K562 (cell line): Measurements from ENCODE around the gene ZNF618.

ENCODE experiments used
- FOS ChIP-seq: IDR thresholded peaks from 3 replicates; pipeline ENCODE4 v1.6.1; 2011; ENCODE audit not compliant: insufficient read length; ENCODE audit errors: extremely low read depth
- HCFC1 ChIP-seq: IDR thresholded peaks from 2 replicates; pipeline ENCODE4 v1.6.1; 2012; ENCODE audit warnings: low read depth, low read length, improper control_type of control experiment
- KAT2B ChIP-seq: IDR thresholded peaks from one replicate; pipeline ENCODE4 v1.6.1; 2012; ENCODE audit warnings: low read depth, mild to moderate bottlenecking, control low read depth, inconsistent platforms, low read length, moderate library complexity
- NFE2 ChIP-seq: IDR thresholded peaks from 2 replicates; pipeline ENCODE4 v1.6.1; 2014; ENCODE audit warnings: antibody characterized with exemption, low read depth
- PRPF4 ChIP-seq: fragments of 200-400 bp; formaldehyde crosslinking; IDR thresholded peaks from one replicate; pipeline ENCODE4 v1.6.1; 2017; ENCODE audit warnings: low read length, low read depth, mild to moderate bottlenecking; ENCODE audit not compliant: insufficient read depth, poor library complexity, severe bottlenecking
- TCF7 ChIP-seq: sonication (generic); IDR thresholded peaks from 2 replicates; pipeline ENCODE4 v1.6.1; 2016; ENCODE audit warnings: antibody characterized with exemption, borderline replicate concordance
- TF ChIP-seq, protein P1 (sequence below): fragments of 250-450 bp; sonication (Bioruptor Pico); IDR thresholded peaks from 2 replicates; pipeline ENCODE4 v1.4.0; 2020; ENCODE audit warnings: mild to moderate bottlenecking, moderate library complexity
- TF ChIP-seq, protein P2 (sequence below): sonication (generic); formaldehyde crosslinking; IDR thresholded peaks from 2 replicates; pipeline ENCODE4 v1.8.0; 2022; ENCODE audit warnings: mild to moderate bottlenecking, missing genetic modification reagents, borderline replicate concordance
- TF ChIP-seq, protein P3 (sequence below), 3 experiments: IDR thresholded peaks in 2 of 3; conservative IDR thresholded peaks in 1 of 3; 2 replicates each; pipeline ENCODE4 v1.5.1; 2011 to 2012; ENCODE audit warnings: low read length in 3 of 3, mild to moderate bottlenecking in 3 of 3, control low read depth in 2 of 3, improper control_type of control experiment in 1 of 3, inconsistent platforms in 1 of 3, low read depth in 1 of 3, mixed read lengths in 1 of 3, moderate library complexity in 1 of 3; ENCODE audit not compliant: insufficient read depth in 2 of 3
- TF ChIP-seq, protein P4 (sequence below): fragments of 450-650 bp; IDR thresholded peaks from 2 replicates; pipeline ENCODE4 v1.6.1; 2017; ENCODE audit warnings: antibody characterized with exemption, mild to moderate bottlenecking
- TF ChIP-seq, protein P5 (sequence below): fragments of 150-350 bp; IDR thresholded peaks from 2 replicates; pipeline ENCODE4 v1.6.1; 2014; ENCODE audit warnings: low read depth, mild to moderate bottlenecking, low read length, borderline replicate concordance
- TF ChIP-seq, protein P6 (sequence below): sonication (generic); formaldehyde crosslinking; IDR thresholded peaks from 2 replicates; pipeline ENCODE4 v1.9.0; 2022; ENCODE audit warnings: mild to moderate bottlenecking, missing genetic modification reagents

DNA sequence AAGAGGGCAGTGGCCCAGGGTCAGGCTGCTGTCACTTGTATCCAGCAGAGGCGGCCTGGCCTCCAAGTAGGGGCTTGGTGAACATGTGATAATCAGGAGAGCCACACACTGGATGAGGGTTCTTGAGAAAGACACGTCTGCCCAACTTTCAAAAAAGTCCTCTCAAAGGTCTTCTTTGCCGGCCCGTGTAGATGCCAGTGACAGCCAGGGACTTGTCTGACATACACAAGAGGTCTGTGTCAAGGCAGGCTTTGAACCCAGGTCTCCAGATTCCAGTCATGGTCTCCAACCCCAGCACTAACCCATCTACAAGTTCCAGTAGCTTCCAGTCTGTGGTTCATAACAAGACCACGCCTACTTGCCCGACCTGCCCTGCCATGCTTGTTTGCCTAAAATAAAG lies 209.9 kb downstream of the ZNF618 start:
- TF ChIP-seq TCF7 (no peak), KAT2B (no peak), HCFC1 (no peak), FOS (no peak), NFE2 (no peak), PRPF4 (no peak)
- TF ChIP-seq, protein P1, sequence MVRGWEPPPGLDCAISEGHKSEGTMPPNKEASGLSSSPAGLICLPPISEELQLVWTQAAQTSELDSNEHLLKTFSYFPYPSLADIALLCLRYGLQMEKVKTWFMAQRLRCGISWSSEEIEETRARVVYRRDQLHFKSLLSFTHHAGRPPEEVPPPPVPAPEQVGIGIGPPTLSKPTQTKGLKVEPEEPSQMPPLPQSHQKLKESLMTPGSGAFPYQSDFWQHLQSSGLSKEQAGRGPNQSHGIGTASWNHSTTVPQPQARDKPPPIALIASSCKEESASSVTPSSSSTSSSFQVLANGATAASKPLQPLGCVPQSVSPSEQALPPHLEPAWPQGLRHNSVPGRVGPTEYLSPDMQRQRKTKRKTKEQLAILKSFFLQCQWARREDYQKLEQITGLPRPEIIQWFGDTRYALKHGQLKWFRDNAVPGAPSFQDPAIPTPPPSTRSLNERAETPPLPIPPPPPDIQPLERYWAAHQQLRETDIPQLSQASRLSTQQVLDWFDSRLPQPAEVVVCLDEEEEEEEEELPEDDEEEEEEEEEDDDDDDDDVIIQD: no peak
- TF ChIP-seq, protein P2, sequence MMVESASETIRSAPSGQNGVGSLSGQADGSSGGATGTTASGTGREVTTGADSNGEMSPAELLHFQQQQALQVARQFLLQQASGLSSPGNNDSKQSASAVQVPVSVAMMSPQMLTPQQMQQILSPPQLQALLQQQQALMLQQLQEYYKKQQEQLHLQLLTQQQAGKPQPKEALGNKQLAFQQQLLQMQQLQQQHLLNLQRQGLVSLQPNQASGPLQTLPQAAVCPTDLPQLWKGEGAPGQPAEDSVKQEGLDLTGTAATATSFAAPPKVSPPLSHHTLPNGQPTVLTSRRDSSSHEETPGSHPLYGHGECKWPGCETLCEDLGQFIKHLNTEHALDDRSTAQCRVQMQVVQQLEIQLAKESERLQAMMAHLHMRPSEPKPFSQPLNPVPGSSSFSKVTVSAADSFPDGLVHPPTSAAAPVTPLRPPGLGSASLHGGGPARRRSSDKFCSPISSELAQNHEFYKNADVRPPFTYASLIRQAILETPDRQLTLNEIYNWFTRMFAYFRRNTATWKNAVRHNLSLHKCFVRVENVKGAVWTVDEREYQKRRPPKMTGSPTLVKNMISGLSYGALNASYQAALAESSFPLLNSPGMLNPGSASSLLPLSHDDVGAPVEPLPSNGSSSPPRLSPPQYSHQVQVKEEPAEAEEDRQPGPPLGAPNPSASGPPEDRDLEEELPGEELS: no peak
- TF ChIP-seq, protein P3, sequence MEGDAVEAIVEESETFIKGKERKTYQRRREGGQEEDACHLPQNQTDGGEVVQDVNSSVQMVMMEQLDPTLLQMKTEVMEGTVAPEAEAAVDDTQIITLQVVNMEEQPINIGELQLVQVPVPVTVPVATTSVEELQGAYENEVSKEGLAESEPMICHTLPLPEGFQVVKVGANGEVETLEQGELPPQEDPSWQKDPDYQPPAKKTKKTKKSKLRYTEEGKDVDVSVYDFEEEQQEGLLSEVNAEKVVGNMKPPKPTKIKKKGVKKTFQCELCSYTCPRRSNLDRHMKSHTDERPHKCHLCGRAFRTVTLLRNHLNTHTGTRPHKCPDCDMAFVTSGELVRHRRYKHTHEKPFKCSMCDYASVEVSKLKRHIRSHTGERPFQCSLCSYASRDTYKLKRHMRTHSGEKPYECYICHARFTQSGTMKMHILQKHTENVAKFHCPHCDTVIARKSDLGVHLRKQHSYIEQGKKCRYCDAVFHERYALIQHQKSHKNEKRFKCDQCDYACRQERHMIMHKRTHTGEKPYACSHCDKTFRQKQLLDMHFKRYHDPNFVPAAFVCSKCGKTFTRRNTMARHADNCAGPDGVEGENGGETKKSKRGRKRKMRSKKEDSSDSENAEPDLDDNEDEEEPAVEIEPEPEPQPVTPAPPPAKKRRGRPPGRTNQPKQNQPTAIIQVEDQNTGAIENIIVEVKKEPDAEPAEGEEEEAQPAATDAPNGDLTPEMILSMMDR (IDR thresholded peaks at IDR 0.05 in 2 of 3, conservative IDR thresholded peaks at IDR 0.05 in 1 of 3; ENCODE audit: insufficient read depth in 2 of 3, low read depth in 1 of 3, low read length in 3 of 3): no peak
- TF ChIP-seq, protein P4, sequence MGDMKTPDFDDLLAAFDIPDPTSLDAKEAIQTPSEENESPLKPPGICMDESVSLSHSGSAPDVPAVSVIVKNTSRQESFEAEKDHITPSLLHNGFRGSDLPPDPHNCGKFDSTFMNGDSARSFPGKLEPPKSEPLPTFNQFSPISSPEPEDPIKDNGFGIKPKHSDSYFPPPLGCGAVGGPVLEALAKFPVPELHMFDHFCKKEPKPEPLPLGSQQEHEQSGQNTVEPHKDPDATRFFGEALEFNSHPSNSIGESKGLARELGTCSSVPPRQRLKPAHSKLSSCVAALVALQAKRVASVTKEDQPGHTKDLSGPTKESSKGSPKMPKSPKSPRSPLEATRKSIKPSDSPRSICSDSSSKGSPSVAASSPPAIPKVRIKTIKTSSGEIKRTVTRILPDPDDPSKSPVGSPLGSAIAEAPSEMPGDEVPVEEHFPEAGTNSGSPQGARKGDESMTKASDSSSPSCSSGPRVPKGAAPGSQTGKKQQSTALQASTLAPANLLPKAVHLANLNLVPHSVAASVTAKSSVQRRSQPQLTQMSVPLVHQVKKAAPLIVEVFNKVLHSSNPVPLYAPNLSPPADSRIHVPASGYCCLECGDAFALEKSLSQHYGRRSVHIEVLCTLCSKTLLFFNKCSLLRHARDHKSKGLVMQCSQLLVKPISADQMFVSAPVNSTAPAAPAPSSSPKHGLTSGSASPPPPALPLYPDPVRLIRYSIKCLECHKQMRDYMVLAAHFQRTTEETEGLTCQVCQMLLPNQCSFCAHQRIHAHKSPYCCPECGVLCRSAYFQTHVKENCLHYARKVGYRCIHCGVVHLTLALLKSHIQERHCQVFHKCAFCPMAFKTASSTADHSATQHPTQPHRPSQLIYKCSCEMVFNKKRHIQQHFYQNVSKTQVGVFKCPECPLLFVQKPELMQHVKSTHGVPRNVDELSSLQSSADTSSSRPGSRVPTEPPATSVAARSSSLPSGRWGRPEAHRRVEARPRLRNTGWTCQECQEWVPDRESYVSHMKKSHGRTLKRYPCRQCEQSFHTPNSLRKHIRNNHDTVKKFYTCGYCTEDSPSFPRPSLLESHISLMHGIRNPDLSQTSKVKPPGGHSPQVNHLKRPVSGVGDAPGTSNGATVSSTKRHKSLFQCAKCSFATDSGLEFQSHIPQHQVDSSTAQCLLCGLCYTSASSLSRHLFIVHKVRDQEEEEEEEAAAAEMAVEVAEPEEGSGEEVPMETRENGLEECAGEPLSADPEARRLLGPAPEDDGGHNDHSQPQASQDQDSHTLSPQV: no peak
- TF ChIP-seq, protein P5, sequence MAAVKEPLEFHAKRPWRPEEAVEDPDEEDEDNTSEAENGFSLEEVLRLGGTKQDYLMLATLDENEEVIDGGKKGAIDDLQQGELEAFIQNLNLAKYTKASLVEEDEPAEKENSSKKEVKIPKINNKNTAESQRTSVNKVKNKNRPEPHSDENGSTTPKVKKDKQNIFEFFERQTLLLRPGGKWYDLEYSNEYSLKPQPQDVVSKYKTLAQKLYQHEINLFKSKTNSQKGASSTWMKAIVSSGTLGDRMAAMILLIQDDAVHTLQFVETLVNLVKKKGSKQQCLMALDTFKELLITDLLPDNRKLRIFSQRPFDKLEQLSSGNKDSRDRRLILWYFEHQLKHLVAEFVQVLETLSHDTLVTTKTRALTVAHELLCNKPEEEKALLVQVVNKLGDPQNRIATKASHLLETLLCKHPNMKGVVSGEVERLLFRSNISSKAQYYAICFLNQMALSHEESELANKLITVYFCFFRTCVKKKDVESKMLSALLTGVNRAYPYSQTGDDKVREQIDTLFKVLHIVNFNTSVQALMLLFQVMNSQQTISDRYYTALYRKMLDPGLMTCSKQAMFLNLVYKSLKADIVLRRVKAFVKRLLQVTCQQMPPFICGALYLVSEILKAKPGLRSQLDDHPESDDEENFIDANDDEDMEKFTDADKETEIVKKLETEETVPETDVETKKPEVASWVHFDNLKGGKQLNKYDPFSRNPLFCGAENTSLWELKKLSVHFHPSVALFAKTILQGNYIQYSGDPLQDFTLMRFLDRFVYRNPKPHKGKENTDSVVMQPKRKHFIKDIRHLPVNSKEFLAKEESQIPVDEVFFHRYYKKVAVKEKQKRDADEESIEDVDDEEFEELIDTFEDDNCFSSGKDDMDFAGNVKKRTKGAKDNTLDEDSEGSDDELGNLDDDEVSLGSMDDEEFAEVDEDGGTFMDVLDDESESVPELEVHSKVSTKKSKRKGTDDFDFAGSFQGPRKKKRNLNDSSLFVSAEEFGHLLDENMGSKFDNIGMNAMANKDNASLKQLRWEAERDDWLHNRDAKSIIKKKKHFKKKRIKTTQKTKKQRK: no peak
- TF ChIP-seq, protein P6, sequence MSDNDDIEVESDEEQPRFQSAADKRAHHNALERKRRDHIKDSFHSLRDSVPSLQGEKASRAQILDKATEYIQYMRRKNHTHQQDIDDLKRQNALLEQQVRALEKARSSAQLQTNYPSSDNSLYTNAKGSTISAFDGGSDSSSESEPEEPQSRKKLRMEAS (CRISPR knock-in tag): no peak
